CD4-positive, alpha-beta T cell treated with Interferon alpha-2 for 1 hour (primary cell): Measurements from ENCODE around the gene GRIK4.
"Not testable (repeated sequence)": the region's sequence is repeated elsewhere in the genome, so short reads cannot be mapped to it uniquely, and the experiment has no call there.

Experiments
- DNase-seq, 2 donors: peaks; one replicate each; pipeline ENCODE4 v3.0.0-alpha.2; 2020 to 2022

The GRIK4 gene

DNA sequence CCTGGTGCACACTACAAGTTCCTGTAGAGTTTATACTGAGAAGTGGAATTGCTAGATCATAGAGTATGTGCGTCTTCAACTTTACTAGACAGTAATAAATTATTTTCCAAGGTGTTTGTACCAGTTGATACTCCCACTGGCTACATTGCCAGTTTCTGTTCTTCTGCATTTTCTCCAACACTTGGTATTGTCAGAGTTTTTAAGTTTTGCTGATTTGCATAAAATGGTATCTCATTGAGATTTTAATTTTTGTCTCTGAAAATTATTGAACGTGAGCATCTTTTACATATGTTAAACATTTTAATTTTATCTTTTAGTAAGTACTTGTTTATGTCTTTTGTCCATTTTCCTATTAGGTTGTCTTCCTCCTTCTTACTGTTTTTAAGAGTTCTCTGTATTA, 519.6 kb downstream of the GRIK4 start:
- DNase-seq = no peak

DNA sequence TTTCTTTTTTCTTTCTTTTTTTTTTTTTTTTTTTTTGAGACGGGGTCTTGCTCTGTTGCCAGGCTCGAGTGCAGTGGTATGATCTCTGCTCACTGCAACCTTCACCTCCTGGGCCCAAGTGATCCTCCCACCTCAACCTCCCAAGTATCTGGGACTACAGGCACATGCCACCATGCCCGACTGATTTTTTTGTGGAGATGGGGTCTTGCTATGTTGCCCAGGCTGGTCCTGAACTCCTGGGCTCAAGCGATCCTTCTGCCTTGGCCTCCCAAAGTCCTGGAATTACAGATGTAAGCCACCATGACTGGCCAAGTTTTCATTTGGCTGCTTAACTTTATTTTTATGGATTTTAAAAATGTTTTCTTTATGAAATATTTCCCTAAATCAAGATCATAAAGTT, 520.1 kb downstream of the GRIK4 start:
- DNase-seq = not testable (repeated sequence)

DNA sequence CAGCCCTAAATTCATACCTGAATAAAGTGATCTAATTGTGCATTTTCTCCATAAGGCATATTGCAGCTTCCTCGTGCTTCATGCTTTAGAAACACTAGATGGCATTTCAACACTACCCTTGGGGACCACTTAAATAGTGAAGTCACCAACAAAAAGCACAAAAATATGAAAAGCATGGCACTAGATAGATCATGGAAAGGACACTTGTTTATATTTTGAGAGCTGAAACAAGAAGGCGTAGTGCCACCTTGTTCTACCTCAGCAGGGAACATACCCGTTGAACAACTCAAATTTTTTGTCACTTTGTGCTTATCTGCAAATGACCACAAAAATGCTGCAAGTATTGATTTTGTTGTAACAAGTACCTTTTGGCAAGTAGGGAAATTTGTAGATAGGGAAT, 521.0 kb downstream of the GRIK4 start:
- DNase-seq = no peak

DNA sequence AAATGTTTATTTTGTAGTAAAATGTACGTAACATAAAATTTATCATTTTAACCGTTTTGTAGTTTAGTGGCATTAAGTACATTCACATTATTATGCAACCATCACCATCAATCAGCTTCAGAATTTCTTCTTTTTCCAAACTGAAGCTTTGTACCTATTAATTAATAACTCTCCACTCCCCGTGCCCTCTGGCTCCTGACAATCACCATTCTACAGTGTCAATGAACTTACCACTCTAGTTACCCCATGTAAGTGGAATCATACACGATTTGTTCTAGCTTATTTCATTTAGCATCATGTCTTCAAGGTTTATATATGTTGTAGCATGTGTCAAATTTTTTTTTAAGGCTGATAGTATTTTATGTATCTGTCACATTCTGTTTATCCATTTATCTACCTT, 522.1 kb downstream of the GRIK4 start:
- DNase-seq = no peak

DNA sequence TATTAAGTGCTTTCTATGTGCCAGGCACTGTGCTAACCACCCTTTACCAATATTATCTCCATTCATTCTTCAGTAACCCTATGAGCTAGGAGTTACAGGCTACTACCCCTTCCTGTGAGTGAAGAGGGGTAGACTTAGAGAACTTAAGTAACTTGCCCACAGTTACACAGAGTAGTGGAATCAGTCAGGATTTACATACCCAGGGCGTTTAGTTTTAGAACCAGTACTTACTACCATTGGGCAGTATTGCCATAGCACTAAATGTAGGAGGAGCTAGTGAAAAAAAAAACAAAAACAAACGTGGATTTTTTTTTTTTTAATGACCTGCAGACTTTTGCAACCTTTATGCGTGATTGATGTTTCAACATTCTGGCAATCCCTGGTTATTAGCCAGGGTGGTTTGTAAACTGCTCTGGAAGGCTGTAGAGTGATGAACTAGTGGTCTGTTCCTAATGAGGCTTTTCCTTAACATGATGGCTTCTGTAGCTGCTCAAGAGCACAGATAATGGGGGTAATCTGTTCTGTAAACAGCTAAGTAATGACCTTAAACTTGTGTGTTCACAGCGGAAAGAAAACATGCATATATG, 523.7 kb downstream of the GRIK4 start:
- DNase-seq = no peak

DNA sequence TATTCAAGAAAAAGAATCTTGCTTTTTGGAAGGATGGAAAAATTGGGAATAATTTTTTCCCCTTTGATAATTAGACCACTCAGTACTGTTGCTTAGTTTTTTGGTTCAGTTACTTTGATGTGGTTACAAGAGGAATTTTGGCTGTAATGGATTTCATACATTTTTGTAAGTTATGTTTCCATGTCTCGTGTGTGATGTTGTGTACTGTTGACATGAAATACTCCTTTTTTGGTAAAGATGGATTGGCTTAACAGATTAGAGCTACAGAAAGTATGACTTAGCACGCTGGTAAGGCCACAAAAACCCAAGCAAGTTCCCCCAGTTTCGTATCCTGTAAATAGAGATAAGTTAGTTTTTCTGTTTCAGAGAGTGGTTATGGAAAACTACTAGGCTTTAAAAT, 524.2 kb downstream of the GRIK4 start:
- no peak for DNase-seq

DNA sequence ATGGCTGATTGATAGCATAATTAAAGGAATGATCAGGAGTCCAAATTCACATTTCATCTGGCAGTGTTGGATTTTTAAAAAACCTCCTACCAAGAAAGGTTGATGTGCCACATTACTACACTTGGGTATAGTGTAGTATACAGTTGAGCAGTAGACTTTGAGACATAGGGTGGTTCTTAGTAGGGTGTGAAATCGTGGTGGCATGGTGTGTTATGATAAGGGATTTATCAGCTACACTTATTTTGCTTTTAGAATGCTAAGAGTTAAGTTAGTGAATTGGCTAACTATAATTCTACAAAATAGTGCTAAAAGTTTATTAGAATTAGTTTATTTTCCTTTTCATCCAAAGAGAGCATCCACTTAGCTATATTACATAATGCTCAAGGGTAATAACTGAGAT, 525.5 kb downstream of the GRIK4 start:
- DNase-seq = no peak
